GM18870 (cell line): ENCODE data around the gene AK5.

Source experiments
- ATAC-seq: cut with Tn5 transposase; IDR thresholded peaks from one replicate; pipeline ENCODE4 v1.9.1; 2021; ENCODE audit warnings: moderate library complexity; ENCODE audit not compliant: unreplicated experiment

Gene AK5

DNA sequence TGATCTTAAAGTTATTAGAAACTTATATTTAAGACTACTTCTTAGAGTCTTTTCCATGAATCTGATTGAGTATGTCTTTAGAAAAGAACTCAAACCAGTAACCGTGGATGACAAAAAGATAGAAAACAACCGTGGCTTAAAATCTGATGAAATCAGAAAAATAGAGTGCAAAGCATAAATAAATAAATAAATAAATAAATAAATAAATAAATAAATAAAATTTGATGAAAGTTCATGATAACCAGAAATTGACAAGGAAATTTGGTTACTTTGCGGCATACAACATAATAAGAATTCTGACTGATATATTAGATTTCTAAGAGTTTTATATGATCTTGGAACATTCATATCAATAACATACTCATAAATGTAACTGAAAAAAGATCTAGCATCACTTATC lies 152.1 kb downstream of the AK5 start:
- ATAC-seq = no peak

GRCh38 chr1:77434967-77435366 lies 153.1 kb downstream of the AK5 start:
- ATAC-seq = no peak

DNA sequence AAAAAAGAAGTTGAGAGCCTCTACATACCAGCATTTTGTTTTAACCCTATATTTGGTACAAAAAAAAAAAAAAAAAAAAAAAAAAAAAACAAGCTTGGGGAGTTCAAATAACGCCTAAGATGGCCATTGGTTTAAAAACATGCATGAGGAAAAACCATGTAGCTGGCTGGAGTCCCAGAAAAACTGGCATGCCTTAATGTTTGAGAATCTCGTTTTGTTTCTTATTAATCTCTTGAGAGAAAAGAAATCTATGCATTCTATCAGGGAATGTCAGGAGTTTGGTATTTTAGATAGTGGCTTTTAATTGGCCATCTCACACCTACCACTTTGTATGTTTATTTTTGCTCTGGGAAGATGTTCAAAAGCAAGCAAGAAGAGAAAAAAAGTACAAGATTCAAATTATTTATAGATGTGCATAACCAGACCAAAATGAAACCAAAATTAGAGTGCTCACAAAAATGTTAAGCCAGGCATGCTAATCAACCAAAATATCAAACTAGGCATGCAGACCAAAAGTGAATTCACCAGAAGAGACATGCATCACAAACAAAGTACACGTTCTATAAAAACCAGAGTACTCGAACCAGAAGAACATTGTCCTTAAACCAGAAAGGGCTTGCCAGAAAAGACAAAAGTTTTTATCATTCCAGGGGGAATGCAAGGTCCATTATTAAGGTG lies 156.6 kb downstream of the AK5 start:
- ATAC-seq = no peak

- no peak for ATAC-seq
Observed at GRCh38 chr1:77446841-77447555, 165.2 kb downstream of the AK5 start.

- ATAC-seq = no peak
Observed at GRCh38 chr1:77447669-77448068, 165.8 kb downstream of the AK5 start.

DNA sequence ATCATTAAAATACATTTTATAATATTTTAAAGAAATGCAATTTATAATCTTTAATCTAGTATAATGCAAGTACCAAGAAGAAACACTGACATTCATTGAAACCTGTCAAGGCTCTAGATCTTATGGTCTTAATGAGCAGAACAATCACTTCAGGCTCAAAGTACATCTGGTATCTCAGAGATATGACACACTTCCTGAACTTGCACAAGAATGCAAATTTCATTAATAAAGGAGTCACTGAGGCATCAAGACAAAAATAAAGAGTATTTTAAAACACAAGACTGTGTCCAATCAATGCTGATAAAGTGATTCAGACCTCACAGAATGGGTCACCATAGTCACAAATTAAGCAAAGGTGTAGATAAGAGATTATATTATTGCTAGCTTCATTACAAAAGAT lies 178.1 kb downstream of the AK5 start:
- no peak for ATAC-seq

DNA sequence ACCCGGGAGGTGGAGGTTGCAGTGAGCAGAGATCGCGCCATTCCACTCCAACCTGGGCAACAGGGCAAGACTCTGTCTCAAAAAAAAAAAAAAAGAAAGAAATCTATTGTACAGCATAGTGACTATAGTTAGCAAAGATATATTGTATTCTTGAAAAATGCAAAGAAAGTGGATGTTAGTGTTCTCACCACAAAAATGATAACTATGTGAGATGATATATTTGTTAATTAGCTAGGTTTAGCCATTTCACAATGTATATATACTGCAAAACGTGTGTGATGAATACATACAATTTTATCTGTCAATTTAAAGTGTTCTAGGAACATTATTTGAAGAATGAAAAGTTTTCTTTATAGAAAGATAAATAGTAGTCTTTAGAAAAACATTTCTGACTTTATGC lies 179.9 kb downstream of the AK5 start:
- ATAC-seq = no peak

GRCh38 chr1:77463216-77463615 lies 181.4 kb downstream of the AK5 start:
- ATAC-seq = no peak

DNA sequence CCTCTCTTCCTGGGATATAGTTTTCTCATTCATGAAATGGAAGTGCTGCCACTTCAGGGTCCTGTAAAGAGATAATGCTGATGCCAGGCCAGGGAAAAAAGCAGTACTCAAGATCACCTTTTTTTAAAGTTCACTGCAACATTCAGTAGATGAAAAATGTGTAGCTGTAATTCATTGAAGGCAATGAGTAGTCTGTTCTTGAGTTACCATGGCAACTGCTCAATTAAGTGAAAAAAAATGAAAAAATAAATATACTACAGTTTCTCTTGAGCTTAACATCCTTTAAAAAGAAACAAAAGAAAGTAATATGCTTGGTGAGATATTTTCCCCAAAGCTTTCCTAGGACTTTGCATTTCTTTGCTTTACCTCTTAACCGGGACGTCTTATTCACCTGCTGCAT lies 183.3 kb downstream of the AK5 start:
- no peak for ATAC-seq

DNA sequence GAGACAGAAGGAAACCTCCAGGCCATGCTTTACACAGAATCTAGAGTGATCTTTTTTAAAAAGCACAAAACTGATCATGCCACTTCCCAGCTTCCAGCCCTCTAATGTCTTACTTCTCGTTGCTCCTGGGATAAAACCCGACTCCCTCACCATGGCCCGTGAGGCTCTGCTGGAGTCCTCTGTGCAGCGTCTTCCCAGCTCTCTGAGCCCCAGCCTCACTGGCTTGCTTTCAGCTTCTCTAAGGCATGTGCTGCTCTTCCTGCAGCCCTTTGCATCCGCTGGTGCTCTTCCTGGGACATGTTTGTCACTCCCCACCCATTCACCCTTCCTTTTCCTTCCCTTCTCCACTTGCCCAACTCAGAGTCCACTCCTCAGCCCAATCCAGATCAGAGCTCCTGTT lies 184.1 kb downstream of the AK5 start:
- ATAC-seq = no peak

DNA sequence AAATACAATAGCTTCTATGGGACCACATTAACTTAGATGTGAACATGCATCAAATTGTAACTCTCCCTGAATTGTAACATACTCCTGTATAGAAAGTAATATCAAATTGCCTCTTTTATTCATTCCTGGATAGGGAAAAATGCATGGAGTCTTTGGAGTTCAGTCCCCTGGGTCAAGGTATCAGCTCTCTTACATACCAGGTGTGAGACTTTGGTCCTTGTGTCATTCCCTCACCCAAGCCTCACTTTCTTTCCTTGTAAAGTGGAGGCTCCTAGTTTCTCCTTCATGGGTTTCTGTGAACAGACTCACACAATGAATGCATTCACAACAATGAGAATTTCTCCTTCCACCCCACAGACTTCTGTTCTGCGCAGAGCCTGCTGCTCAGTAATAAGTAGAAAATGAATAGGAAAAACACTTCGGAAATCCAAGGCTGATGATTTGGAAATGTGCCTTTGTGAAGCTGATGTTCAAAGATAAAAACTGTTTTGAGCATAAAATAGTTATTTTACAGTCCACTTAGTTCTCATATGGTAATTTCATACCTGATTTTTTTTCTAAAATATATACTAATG lies 185.3 kb downstream of the AK5 start:
- ATAC-seq = no peak

GRCh38 chr1:77467741-77468140 lies 185.9 kb downstream of the AK5 start:
- no peak for ATAC-seq

- ATAC-seq = no peak
Observed at GRCh38 chr1:77468257-77468948, 186.6 kb downstream of the AK5 start.

- ATAC-seq = no peak
Observed at GRCh38 chr1:77468949-77469710, 187.3 kb downstream of the AK5 start.

GRCh38 chr1:77471691-77472090 lies 189.9 kb downstream of the AK5 start:
- ATAC-seq = no peak

GRCh38 chr1:77473690-77474089 lies 191.9 kb downstream of the AK5 start:
- no peak for ATAC-seq

GRCh38 chr1:77475641-77476040 lies 193.8 kb downstream of the AK5 start:
- no peak for ATAC-seq

DNA sequence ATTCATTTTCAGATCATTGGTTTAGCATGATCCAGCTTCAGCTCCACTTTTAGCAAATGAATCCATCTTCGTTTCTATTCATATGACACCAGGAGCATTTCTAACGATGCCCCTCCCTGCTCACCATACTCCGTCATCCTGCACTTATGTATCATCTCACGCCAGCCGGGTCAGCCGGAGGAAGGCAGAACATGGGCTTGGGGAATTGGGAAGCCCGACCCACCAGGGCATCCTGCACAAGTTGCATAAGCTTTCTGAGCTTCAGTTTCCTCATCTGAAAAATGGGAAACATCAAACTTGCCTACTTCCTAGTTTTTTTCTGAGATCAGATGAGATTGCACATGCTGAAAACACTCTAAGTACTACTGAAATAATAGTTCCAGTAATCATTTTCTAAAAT lies 194.7 kb downstream of the AK5 start:
- ATAC-seq = no peak

GRCh38 chr1:77484334-77484733 lies 202.5 kb downstream of the AK5 start:
- no peak for ATAC-seq

DNA sequence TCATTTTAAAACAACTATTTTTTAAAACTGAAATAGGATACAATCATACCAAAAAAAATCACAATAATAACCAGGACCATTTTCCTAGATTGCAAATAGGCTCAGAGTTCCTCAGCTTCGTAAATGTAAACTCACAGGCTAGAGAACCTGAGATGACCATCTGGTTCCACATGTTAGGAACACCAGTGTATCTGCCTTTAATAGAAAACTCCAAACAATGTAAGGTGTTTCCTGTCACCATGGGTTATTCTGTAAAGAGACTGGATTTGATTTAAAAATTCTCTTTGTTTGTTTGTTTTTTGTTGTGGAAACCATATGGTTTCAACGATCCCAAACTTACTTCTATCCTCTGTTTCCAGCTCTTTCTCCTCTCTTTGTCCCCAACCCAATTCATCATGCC lies 203.1 kb downstream of the AK5 start:
- no peak for ATAC-seq

GRCh38 chr1:77487631-77488030 lies 205.8 kb downstream of the AK5 start:
- no peak for ATAC-seq
